Activated CD4-positive, CD25-positive, alpha-beta regulatory T cell treated with anti-CD3 and anti-CD28 coated beads, Interleukin-2, amount 50 U/mL, for 16 hours (primary cell): Measurements from ENCODE around the gene STAT6.

Experiments
- DNase-seq: peaks from one replicate; pipeline ENCODE4 v3.0.0-alpha.2; 2020; ENCODE audit warnings: low read depth, low spot score

STAT6 gene

DNA sequence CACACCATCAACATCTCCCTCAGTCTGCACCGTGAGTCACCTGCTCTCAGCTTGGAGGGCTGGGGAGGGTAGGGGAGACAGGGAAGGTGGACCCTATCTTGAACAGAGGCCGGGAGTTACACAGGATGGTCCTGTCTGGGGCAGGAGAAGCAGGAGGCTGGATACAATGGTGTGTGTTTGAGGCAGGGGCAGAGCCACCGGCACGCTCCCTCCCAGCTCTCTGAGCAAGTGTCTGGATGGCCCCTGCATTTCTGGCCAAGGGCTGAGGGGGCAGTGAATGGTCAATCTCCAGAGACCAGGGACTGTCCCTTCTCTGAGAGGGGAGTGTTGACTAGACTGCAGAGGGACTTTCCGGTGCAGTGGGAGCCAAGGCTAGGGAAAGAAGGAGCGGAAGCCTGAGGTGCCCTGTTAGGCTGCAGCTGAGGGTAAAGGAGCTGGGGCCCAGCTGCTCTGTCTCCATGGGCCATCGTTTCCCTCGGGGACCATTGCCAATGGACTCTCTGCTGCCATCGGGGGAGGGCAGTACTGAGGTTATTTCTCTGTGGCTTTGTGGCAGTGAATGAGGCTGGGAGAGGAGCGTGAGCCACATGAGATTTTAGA lies 34.4 kb upstream of the STAT6 start:
- no peak for DNase-seq

DNA sequence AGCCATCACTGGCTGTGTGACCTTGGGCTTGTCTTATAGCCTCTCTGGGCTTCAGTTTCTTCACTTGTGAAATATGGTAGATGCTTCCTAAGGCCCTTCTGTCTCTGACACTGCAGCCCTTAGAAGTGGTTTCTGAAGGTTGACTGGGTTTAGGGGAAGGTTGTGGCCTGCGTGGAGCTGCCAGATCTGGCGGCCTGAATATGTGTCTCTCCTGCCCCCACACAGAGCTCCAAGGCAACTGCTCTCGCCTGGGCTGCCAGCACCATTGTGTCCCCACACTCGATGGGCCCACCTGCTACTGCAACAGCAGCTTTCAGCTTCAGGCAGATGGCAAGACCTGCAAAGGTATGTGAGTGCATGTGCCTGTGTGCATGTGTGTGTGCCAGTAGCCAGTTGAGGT lies 32.3 kb upstream of the STAT6 start:
- DNase-seq: no peak

DNA sequence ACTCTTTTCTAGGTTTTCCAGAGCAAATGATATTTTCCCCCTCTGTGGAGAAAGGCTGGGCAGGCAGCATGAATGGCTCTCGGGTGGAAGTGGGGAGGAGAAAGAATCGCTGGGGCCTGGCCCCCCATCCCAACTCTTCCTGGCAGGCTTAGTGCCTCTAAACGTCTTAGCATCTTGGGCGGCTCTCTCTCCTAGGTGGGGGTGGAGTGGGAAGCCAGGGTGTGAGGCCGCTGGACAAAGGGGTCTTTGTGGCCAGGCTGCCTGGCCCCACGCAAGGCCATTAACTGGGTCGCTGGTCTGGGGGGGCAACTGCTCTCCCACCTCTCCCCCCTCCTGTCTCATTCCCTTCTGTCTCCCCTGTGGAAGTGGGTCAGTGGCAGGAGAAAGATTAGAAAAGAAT lies 31.6 kb upstream of the STAT6 start:
- no peak for DNase-seq

GRCh38 chr12:57142121-57142520 lies 31.0 kb upstream of the STAT6 start:
- DNase-seq: no peak

DNA sequence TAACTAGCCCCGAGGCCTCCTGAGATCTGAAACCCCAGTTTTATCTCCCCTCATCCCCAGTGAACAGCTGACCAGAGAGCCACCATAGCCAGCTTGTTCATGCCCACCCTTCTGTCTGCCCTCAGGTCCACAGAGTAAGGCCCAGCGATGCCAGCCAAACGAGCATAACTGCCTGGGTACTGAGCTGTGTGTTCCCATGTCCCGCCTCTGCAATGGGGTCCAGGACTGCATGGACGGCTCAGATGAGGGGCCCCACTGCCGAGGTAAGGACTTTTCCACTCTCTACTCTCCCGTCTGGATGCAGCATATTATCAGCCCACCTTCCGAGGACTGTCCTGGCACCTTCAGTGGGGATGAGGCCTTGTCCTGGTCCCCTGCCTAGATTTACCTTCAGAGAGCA lies 30.1 kb upstream of the STAT6 start:
- no peak for DNase-seq

- DNase-seq: no peak
These were observed 28.9 kb upstream of the STAT6 start for GRCh38 chr12:57139796-57140649.

GRCh38 chr12:57138526-57139272 lies 27.5 kb upstream of the STAT6 start:
- no peak for DNase-seq

DNA sequence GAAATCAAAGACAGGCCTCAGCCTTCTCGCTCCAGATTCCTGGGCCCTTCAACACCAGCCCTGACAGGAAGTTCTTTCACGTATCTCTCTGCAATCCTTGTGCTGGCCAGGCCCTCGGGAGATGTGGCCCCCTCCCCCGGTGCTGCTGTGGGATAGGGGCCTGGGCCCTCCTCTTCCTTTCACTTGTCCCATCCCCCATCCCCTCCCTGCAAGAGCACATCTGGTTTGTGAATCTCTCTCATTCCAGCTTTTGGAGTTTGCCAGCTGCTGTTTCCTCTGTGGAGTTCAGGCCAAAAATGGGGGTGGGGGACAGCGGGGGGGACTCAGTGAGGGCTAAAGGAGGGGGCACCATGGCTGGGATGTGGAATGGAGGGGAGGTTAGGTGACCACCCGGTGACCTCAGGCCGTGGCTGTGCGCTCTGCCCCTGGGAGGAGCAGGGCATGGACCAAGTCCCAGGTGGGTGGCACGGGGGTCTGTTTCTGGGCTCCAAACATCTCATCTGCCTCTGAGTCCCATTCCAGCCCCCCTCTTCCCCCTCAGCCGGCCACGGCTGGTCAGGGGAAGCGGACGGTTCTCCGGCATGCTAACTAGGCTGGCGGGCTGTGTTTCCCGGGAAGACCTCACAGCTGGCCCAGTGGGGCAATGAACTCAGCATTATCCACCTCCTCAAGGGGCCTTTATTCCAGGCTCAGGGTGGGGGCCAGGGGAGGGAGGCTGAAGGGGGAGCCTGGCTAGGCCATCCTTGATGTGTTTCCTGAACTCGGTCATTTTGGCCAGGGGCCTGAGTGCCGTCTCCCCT lies 24.6 kb upstream of the STAT6 start:
- no peak for DNase-seq

DNA sequence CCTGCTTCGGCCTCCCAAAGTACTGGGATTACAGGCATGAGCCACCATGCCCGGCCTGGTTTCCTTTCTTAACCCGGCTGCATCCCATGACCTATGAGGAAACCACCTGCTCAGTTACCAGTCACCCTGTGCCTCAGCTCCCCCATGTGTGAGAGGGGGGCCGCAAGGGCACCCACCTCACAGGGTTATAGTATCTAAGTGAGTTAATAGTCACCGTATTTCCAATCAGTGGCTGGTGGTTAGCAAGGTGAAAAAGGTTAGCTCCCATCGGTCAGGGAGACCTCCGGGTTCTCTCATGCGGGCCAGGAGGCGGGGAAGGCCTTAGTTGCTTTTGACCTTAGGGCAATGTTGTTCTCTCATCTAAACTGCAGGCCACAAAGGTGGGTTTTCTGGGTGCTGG lies 23.8 kb upstream of the STAT6 start:
- no peak for DNase-seq

DNA sequence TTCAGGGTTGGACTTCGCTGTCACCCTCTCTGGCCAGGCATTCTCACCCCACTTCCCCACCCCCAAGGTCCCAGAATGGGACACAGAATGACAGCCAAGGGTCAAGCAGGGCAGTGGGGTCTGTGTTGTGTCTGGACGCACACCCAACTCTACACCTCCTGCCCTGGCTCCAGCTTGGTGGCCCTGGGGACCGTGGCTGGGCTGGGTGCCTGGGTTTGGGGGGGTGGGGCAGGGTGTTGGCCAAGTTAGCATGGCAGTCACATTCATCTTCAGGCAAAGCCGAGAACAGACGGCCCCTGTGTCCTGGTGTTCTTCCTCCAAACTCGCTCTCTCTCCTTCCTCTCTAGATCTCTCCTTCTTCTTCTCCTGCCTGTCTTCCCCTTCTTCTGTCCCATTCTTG lies 22.8 kb upstream of the STAT6 start:
- DNase-seq: no peak

- no peak for DNase-seq
These were observed 21.9 kb upstream of the STAT6 start for GRCh38 chr12:57133013-57133569.

DNA sequence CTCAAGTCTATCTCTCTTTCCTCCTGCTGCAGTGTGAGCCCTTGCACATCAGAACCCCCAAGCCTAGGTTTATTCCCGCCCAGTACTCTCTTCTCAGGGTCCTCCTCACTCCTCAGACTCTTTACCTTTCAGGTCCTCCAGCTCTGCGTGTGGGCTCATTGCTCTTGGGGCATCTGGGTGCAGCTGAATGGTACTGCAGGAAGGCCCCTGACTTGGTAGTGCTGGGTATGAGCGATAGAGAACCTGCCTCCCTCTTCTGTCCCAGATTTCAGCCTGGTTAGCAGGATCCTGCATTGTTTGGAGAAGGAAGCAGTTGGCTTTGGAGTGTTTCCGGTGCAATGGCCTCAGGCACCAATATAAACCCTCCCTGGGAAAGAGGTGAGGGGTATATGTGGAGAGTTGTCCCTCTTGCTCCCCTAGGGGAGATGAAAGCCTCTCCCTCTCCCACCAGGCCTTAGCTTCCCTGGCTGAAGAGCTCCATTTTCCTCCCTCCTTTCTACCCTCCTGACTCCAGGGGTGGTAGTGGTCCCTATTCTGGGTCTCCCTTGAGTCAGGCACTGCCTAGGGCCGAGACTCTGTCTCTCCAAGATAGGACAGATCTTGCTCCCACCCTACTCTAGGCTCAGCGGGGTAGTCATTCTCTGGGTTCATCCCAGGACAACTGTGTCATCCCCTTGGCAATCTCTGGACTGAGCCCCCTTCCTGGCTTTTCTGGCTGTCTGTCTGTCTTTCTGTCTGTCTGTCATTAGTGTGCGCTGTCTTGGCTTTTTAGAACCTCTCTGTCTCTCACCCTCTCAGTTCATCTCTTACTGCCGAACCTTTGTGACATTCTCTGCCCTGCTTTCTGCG lies 21.0 kb upstream of the STAT6 start:
- no peak for DNase-seq

GRCh38 chr12:57130941-57131340 lies 19.8 kb upstream of the STAT6 start:
- DNase-seq: no peak

DNA sequence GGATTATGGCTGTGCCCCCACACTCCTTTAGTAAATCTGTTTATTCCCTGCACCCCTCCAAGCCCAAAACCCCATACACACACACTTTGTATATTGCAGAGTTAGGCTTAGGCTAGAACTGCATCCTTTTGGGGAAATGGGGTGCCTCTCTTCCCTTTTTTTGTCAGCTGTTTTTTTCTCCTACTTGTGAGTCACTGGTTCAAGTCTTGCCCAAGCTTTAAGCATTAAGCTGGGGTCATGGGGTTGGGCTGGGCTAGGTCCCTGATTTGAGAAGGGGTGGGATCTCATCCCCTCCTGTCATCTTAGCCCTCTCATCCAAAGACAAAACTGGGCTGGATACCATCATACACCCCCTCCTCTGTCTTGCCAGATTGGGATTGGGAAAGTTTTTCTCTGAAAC lies 18.7 kb upstream of the STAT6 start:
- no peak for DNase-seq

DNA sequence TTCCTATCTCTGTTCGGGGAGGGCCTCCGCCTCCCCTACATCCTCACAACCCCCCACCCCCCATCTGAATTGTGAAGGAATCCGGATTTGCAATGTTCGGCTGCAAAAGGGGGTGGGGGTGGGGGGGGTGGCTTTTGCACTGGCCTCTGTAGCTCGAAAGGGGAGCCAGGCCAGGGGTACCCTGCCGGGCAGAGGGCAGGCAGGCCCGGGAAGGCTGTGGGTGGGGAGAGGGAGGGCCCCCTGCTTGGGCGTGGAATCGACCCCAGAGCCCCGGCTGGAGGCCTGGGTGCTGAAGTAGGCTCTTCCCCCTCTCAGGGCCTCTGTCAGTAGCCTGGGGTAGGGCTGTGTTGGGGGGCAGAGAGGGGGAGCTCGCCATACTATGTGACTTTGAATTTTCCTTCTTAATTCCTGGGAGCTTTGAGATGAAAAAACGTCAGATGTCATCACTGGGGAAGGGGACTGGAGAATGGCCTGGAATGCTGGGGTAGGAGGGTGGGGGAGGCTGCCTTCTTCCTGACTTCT lies 18.2 kb upstream of the STAT6 start:
- no peak for DNase-seq

GRCh38 chr12:57128519-57129247 lies 17.5 kb upstream of the STAT6 start:
- DNase-seq: no peak

DNA sequence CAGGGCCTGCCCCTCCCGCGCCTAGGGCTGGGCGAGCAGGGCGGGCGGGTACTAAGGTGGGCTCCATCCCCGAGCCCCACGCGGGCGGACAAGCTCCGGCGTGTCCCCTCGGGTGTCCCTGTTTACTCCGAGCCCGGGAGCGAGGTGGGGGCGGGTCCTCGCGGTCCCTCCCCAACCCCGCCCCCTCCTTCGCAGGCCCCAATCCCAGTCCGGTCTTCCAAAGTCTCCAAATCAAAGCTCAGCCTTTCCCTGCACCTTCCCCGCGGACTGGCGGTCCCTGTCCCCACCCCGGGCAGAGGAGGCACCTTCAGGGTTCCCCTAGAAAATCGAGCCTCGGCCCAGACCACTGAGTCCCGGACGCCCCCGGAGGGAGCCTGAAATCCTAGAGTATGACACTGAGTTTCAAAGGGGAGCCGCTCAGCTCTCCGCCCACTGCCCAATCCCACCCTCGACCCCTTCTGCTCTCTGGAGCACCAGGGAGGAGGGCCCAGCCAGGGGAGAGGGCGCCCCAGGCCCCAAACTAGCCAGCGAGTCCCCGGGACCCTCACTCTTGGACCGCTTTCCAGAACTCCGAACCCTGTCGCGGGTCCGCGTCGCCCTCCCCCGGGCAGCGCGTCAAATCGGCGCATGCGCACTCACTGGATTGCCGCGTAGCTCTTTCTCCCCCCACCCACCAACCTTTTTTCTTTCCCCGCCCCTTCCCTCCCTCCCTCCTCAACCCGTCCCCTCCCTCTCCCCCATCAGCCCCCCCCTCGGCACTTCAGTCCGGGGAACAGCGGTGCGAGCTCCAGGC lies 16.8 kb upstream of the STAT6 start, which contains the start of gene LRP1:
TSS of gene LRP1 (plus strand) at position 758 of the 793 bp plus-strand sequence. CDS start 482 bp downstream, outside the sequence.
- DNase-seq: peak; percentile 45

GRCh38 chr12:57127101-57127725 lies 16.1 kb upstream of the STAT6 start:
- DNase-seq: no peak
